Kidney (tissue), 14 donors: ENCODE data around the gene METTL25B. TPM values are rescaled to one million over a fixed set of nuclear protein-coding genes. Genes with fewer than 3 reads are reported as not detected.

ENCODE experiments used
- DNase-seq, 5 donors: peaks; one replicate each; pipeline ENCODE4 v3.0.0-alpha.2; 2013 to 2020
- FAIRE-seq: peaks from 2 replicates; lab custom pipeline; 2012; peaks lifted over from hg19 to GRCh38; lab: Jason Lieb, UNC
- H3K27ac ChIP-seq, 2 donors: one replicate each; pipeline ENCODE4 v1.7.0; 2013; ENCODE audit warnings: low read depth in 2 of 2, low read length in 2 of 2, inconsistent platforms in 1 of 2
- H3K27me3 ChIP-seq: one replicate; pipeline ENCODE4 v1.7.1; 2013; ENCODE audit warnings: low read length, inconsistent platforms; ENCODE audit not compliant: control insufficient read depth, insufficient read depth
- H3K36me3 ChIP-seq, 3 donors: one replicate each; pipeline versions ENCODE4 v1.7.0 to v1.7.1; 2013; ENCODE audit warnings: low read length in 3 of 3, control low read depth in 1 of 3, inconsistent platforms in 1 of 3; ENCODE audit not compliant: insufficient read depth in 3 of 3, control insufficient read depth in 2 of 3
- H3K4me1 ChIP-seq, 3 donors: one replicate each; pipeline versions ENCODE4 v1.7.0 to v1.7.1; 2013; ENCODE audit warnings: low read length in 3 of 3, inconsistent platforms in 1 of 3, low read depth in 1 of 3; ENCODE audit not compliant: control insufficient read depth in 2 of 3, insufficient read depth in 2 of 3
- H3K4me3 ChIP-seq, 3 donors: one replicate each; pipeline versions ENCODE4 v1.7.0 to v1.8.1; 2013; ENCODE audit warnings: low read length in 3 of 3, control low read depth in 1 of 3, inconsistent platforms in 1 of 3
- H3K9ac ChIP-seq, 3 donors: one replicate each; pipeline versions ENCODE4 v1.7.0 to v1.7.1; 2013; ENCODE audit warnings: low read length in 3 of 3, control low read depth in 1 of 3, inconsistent platforms in 1 of 3
- H3K9me3 ChIP-seq, 3 donors: one replicate each; pipeline versions ENCODE4 v1.7.0 to v1.7.1; 2013; ENCODE audit warnings: low read length in 3 of 3, control low read depth in 1 of 3, inconsistent platforms in 1 of 3; ENCODE audit not compliant: control insufficient read depth in 2 of 3, insufficient read depth in 1 of 3
- intact Hi-C: fragments of 100-400 bp; cut with DNase I; formaldehyde crosslinking; loops from one replicate; pipeline ENCODE4 v1.11.1; 2022
- polyA plus RNA-seq: library from polyadenylated mRNA; stranded (reverse); fragments of 350-450 nt; fragmentation: Illumina TruSeq; extraction: RNeasy Lipid Tissue Mini Kit (QIAGEN cat#74804); gene quantifications from one replicate; pipeline ENCODE4 v1.2.3, GENCODE V29; 2014; ENCODE audit warnings: low read depth, low replicate concordance; ENCODE audit not compliant: insufficient read depth
- total RNA-seq: library from RNA; stranded (reverse); fragmentation: NEBNext Ultra II Directional; extraction: Animal tissue kit (Norgen Biotek cat#: 25700); gene quantifications from one replicate; pipeline ENCODE4 v1.2.1, GENCODE V29; 2021
- TF ChIP-seq, protein P1 (sequence below): IDR thresholded peaks from 3 replicates; pipeline ENCODE4 v1.5.1; 2012; ENCODE audit warnings: mild to moderate bottlenecking, moderate library complexity, borderline replicate concordance; ENCODE audit not compliant: insufficient read depth; ENCODE audit errors: extremely low read depth
- donor health status: control.
- donor health status: control.
- donor health status: control.
- donor health status: control.
- donor health status: control.
- donor health status: DM: yes; HTN: yes; CAD: no.
- donor health status: Normal renal cell carcinoma (clear cell type).

The METTL25B gene
- total and polyA plus RNA-seq, 2 donors from 2014 or later: 29.4 to 35.2 TPM

DNA sequence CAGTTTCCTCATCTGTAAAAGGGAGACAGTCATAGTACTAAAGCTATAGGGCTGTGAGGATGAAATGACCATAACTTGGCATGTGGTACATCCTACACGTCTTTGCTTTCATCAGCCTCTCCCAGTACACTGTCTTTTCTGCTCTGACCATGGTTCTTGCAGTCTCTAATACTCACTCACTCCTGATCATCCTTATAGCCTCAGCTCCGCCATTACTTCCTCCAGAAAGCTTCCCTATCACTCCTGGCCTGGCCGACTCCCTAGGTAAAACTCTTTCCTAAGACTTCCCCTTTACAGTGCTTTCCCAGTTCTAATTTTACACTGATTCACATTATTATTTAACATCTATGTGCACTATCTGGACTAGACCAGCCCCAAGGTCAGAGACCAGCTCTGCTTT, 17.6 kb downstream of the METTL25B start:
- Histone ChIP-seq H3K9me3 (no peaks in the 10 kb centered on the region), H3K4me1 (peaks cover 5 to 43% (median 37%) of the 10 kb centered on the region in 3 donors), H3K9ac (peak overlapping the region in 1 of 3 donors; percentile 96), H3K27me3 (no peaks in the 10 kb centered on the region), H3K27ac (peak overlapping the region; percentile 98 to 100), H3K36me3 (peaks cover 0 to 21% (median 4%) of the 10 kb centered on the region in 3 donors), H3K4me3 (peak overlapping the region in 2 of 3 donors; percentile 21 to 79)
- TF ChIP-seq, protein P1, sequence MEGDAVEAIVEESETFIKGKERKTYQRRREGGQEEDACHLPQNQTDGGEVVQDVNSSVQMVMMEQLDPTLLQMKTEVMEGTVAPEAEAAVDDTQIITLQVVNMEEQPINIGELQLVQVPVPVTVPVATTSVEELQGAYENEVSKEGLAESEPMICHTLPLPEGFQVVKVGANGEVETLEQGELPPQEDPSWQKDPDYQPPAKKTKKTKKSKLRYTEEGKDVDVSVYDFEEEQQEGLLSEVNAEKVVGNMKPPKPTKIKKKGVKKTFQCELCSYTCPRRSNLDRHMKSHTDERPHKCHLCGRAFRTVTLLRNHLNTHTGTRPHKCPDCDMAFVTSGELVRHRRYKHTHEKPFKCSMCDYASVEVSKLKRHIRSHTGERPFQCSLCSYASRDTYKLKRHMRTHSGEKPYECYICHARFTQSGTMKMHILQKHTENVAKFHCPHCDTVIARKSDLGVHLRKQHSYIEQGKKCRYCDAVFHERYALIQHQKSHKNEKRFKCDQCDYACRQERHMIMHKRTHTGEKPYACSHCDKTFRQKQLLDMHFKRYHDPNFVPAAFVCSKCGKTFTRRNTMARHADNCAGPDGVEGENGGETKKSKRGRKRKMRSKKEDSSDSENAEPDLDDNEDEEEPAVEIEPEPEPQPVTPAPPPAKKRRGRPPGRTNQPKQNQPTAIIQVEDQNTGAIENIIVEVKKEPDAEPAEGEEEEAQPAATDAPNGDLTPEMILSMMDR: no peak
- intact Hi-C loops: no loop called here
- FAIRE-seq: no peak
- DNase-seq: no peak

DNA sequence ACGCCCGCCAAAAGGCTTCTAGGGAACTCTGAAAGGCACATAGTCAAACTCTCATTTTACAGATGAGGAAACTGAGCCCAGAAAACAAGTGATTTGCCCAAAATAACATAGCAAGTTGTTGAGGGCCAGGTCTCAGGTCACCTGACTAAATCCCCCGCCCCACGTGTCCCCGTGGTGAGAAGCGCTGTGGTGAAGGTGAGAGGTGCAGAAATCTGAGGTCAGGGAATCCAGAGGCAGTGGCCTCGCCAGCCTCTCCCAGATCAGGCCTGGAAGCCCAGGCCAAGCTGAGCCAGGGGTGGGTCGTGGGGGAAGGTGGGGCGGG, 18.1 kb downstream of the METTL25B start:
- H3K9me3 ChIP-seq: no peaks in the 10 kb centered on the region
- H3K4me1 ChIP-seq: peaks cover 5 to 43% (median 37%) of the 10 kb centered on the region in 3 donors
- H3K27ac ChIP-seq: peak overlapping the region; percentile 98 to 100
- peak overlapping the region in 1 of 3 donors; percentile 96 for H3K9ac ChIP-seq
- peaks cover 0 to 21% (median 4%) of the 10 kb centered on the region in 3 donors for H3K36me3 ChIP-seq
- H3K4me3 ChIP-seq: peak overlapping the region in 2 of 3 donors; percentile 21 to 79
- intact Hi-C loops: no loop called here
- no peaks in the 10 kb centered on the region for H3K27me3 ChIP-seq
- TF ChIP-seq, protein P1: no peak
- DNase-seq (no peak), FAIRE-seq (no peak)

DNA sequence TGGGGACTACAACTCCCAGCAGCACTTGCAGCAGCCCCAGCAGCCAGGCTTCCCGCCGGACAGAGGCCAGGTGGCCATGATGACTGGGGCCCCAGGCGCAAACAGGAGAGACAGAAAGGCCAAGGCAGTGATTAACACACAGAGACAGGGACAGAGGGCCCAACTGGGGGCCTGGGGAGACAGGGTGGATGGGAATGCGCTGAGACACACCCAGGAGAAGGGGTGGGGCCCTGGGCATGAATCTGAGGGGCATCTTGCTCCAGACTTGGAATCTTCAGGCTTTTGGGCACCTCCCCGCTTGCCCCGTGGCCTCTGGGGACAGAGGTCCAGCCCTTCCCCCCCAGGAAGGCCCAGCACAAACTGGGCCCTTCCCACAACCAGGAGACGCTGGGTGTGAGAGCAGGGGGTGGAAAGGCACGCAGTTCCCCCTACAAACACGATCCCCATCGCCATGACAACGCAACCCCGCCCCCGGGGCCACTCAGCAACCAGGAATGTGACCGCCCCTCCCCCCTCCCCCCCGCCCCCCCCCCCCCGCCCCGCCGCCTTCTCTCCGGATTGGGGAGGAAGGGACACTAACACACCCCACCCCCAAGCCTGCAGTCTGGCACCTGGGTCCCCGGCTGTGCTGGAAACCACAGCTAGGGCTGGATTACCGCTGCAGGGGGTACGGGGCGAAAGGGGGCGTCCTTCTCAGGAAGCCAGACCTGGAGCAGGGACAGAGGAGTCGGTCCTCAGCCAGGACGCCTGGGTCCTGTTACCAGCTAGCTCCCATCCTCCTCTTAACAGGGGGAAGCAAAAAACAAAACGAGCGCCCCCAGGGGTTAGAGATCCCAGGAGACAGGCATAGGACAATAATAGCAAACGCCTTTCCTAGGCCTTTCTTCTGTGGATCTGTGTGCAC, 18.7 kb downstream of the METTL25B start:
- H3K4me1 ChIP-seq: peaks cover 5 to 40% (median 33%) of the 10 kb centered on the region in 3 donors

More for the DNA sequence above, 18.7 kb downstream of the METTL25B start:
- Histone ChIP-seq H3K27me3 (no peaks in the 10 kb centered on the region), H3K9ac (peak overlapping the region; percentile 17 to 99 (median 68)), H3K27ac (peak overlapping the region; percentile 98 to 100), H3K9me3 (no peaks in the 10 kb centered on the region), H3K4me3 (peak overlapping the region; percentile 60 to 97 (median 91)), H3K36me3 (peaks cover 0 to 21% (median 4%) of the 10 kb centered on the region in 3 donors)
- TF ChIP-seq, protein P1: no peak
- FAIRE-seq (no peak), DNase-seq (peak; percentile 94 to 97 (median 96))
- intact Hi-C loops: no loop called here
